Central memory CD4-positive, alpha-beta T cell (primary cell): Measurements from ENCODE around the gene ARID1B.

Experiments
- DNase-seq: peaks from one replicate; pipeline ENCODE4 v3.0.0; 2022

The ARID1B gene

DNA sequence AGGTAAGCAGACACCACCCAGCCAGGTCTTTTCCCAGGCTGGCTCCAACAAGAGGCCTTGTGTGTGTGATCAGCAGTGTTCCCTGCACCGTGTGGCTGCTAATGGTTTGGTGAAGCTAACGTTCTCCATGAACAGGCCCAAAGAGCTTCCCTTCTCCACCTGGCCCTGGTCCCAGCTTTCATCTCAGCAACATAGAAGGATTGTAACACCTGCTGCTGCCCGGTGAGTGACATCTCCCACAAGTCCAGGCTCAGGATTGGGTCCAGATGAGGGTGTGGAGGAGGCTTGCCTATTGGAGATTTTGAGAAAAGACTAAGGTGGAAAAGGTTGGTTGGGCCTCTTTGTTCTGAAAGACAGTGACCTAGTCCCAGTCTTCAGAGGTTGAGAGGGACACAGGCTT is 456.5 kb downstream of the ARID1B start:
- no peak for DNase-seq

DNA sequence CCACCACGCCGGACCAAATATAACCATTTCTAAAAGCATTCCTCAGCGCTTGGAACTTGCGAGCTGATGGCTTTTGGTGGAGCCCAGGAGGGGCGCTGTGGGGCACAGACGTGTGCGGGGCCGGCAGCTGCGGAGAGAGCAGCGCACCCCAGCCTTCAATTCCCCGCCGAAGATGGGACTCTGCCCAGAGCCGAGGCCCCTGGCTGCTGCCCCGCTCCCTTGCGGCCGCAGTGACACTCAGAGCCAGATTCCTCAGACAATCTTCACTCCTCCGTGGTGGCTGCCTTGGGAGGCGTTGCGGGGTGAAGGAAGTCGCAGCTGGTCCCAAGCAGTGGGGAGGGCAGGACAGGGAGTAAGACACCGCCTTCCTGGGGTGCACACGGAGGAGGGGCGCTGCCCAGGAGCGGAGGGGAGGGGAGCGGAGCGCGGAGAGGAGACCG is 458.4 kb downstream of the ARID1B start:
- DNase-seq, result peak; percentile 52

DNA sequence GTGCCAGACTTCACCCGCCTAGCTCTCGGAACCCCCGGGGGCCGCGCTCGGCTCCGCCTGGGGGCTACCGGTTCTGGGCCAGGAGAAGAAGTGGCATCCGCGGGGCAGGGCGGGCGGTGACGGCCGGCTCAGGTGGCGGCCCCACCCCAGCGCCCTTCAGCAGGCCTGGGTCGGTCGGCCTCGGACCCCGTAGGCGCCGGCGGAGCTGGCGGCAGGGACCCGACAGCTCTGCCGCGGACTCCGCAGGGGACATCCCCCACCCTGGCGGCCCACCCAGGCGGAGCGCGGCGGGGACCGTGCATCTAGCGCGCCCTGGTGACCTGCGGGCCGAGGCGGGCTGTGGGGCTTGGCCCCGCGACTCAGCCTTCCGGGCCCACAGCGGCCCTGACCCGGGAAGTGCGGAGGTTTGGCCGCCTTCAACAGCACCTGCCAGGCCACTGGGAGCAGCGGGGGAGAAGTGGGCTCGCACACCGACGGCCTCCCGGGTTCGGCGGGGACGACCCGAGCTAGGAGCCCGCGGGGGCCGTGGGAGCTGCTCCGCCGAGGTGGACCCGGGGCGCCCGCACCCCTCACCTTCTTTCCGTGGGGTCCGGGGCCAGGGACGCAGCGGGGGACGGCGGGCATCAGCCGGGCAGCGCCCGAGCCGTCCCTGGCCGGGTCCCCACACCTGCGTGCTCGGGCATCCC is 459.0 kb downstream of the ARID1B start:
- DNase-seq, result no peak

DNA sequence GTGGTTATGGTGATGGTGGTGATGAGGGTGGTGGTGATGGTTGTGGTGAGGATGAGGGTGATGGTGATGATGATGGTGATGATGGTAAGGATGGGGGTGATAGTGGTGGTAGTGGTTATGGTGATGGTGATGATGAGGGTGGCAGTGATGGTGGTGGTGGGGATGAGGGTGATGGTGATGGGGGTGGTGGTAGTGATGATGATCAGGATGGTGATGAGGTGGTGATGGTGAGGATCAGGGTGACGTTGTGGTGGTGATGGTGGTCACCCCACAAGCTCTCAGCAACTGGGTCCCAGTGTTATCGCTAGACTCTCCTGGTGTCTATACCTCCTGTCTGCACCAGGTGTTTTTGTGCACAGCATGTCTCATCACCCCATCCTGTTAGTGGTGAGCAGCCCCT is 461.2 kb downstream of the ARID1B start:
- DNase-seq, result no peak

DNA sequence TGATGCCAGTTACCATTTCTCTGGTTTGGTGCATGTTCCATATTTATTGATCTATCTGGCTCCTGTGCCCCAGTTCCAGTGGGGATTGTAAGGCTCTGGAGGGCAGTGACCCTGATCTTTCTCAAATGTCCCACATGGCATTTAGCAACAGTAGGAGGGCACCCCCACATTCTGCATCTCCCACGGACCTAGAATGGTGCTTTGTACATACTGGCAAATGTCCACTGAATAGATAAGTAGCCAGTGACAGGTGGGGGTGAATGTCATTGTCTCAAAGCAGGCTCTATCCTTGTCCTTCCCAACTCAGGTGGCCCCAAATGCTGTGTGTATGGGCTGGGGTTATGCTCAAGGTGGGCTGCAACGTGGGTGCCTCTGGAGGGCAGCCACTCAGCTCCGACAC is 462.0 kb downstream of the ARID1B start:
- no peak for DNase-seq

DNA sequence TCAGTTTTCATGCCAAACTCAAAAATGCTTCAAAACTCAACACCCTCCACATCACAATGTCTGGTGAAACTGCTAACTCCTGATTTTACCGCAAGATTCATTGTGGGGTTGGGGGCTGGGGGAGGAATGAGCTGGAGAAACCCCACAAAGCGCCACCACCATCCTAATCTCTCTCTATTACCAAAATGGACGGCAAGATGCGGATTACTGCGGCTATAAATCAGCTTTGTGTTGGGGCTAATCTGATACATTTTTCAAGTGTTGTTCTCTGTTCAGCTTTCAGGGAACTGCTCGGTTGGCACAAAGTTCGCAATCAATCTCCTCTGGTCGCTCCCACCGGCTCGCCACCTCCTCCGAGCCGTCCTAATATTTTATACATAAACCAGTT is 462.5 kb downstream of the ARID1B start:
- no peak for DNase-seq

DNA sequence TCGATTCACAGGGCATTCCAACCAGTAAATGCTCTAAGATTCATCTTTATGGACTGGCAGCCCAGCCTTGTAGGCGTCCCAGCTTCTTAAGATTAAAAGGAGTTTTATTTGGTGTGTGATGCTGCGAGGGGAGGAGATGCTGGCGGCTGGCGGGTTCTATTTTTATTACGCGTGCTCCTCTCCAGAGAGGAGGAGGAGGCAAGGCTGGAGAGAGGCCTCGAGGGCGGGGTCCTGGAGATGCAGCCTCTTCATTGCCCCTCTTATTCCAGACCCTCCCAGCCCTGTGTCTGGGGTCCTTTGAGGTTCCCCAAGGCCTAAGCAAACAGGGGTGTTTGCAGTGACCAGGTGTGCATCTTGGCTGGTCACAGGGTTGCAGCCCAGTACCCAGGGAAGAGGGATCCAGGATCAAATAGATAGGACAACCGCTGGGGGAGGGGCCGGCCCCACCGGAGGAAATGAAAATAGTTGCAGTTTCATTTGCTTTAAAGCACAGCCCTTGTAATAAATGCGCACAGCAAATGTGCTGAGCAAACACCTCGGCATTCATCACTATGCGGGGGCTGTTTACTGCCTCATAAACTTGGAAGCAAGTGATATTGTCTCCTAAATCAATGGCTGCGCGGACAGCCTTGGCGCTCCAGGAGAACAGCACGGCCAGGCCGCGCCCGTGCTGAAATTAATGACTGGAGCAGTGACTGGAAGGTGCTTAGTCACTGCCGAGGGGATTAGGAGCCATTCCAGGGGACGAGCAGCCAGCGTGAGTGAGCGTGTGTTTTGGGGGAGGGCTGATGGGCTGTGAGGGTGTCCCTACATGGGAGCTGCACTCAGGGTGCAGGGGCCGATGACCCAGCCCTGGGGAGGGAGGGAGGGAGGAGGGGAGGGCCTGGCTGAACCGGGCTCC is 463.1 kb downstream of the ARID1B start:
- DNase-seq, result no peak

DNA sequence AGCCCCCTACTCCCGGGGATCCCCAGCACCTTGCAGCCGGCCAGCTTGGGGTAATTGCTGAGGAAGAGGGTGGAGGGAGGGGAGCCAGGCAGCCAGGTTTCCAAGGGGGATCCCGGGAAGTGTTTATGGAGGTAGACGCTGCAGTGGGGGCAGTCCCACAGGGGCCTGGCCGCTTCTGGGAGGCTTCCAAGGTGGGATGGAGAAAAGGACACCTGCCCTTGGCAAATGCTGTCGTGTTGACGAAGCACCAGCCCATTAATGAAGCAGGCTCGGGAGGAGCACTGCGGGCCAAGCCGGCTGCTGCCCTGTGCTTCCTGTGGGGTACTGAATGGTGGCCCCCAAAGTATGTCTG is 463.8 kb downstream of the ARID1B start:
- no peak for DNase-seq

DNA sequence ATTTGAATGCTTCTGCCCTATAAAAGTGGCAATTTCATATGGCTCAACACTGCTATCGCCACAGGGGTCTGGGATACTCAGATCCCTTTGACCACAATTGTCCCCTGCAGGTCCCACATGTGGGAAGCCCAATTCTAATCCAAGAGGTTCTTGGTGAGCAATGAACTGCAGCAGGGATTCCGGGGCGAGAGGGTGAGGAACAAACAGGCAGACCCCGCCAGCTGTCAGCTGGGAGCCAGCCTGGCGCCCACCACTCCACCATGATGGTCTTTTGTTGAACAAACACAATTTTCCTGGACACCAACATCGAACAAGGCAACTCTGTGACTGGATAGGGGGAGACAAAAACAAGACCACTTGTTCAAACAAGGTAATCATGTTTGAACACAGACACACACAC is 465.6 kb downstream of the ARID1B start:
- DNase-seq, result no peak

DNA sequence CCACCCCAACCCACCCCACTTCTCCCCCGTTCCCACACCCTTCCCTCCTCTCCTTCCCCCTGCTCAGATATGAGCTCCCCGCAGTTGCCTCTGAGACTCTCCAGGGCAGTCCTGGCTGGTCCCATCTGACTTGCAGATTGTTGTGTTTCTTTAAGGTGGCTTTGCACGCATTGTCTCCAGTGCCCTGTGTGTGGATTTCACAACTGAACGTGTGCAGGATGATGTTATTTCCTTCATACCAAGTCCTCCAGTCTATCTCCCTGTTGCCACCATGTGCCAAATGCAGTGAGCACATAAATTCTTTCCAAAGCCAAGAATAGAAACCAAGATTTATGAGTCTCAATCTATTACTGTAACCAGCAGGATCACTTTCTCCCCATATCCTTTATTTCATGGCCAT is 467.0 kb downstream of the ARID1B start:
- no peak for DNase-seq

DNA sequence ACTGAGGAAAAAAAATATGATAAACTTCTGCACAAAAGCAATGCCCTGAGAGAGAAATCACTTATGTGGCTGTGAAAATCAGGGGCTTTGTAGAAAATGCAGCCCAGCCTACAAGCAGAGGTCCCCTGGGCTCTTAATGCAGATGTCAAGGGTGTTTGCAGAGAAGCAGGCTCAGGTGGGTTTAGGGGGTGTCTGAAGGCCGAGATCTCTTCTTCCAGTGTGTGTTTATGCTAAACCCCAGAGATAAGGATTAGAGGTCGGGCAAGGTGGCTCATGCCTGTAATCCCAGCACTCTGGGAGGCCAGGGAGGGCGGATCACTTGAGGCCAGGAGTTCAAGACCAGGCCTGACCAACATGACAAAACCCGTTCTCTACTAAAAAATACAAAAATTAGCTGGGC is 467.6 kb downstream of the ARID1B start:
- no peak for DNase-seq

DNA sequence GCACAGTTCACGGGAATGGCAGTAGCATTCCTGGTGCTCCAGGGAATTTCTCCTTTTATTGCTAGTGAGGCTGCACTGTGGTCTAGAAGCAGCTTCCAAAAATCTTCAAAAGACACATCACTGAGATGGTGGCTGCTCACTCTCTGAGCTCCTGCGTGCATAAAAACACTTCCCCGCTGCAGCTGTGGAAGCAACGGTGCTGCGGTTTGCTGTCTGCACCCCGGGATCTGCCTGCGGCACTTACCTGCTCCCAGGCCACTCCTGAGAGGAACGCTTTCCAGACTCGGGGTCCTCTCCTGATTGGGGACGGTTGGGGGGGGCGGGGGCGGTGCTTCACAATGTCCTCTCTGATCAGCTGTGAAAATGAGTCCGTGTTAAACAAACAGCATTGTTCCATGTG is 468.3 kb downstream of the ARID1B start:
- DNase-seq, result no peak

DNA sequence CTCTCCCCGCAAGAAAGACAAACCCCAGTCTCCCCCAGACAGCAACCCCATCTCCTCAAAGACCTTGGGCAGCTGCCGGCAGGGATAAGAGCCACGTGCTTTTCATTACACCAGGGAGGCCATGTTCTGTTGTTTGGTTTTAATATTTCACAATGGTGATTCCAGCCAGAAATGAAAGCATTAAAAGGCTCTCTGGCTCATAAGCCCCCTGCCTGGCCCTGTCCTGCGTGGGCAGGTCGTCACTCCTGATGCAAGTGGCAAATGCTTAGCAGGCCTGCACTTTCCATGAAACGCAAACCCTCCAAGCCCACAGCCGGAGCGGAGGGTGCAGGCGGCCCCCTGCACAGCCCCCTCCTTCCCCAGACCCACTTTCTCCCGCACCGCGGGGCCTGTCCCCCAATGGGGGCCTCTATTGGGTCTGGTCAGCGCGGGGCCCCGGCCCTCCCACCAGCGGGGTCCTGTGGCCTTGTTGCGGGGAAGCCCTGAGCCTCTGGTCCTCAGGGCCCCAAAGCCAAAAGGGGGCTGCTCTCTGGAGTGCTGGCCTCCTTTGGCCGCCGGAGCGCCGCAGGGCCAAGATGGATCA is 469.0 kb downstream of the ARID1B start:
- DNase-seq, result no peak

DNA sequence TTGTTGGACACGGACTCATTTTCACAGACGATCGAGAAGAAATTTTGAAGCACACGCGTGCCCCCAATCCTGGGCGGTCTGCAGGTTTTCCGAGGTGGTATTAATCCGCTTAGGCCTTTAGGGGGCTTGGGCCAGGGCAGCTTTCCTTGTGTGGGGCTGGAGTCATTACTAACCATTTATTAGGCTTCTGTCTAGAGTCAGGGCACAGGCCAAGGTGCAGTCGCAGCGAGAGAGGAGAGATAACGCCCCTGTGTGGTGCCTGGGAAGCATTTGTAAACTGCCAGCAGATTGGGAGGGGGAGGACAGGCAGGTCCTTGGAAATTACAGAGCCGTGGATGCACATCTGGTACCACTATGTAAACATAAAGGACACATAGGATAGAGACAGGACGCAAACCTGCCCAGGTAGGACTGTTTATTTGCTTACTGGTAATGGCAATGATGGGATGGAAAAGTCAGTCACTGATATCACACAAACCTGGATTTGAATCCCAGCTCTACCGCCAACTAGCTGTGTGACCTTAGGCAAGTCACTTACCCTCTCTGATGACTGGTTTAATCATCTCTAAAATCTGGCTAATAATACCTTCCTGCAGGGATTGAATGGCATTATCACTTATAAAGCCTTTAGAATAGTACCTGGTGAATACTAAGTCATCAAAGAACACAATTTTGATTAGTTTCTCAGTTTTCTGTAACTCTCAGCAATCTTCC is 469.8 kb downstream of the ARID1B start:
- DNase-seq, result no peak

DNA sequence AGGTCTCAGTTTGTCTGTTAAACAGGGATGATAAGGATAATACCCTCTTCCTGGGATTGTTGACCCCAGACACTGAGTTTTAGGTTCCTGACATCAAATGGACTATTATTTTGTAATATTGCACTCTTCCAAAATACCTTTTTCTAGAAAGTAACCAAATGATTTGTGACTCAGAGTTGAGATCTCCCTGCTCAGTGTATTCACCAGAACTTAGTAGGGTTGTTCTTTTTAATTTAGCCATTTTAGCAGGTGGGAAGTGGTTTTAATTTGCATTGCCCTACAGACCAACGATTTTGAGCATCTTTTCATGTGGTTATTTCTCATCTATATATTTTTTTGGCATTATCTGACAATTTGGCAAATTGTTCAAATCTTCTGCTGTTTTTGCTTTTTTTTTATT is 471.1 kb downstream of the ARID1B start:
- no peak for DNase-seq

DNA sequence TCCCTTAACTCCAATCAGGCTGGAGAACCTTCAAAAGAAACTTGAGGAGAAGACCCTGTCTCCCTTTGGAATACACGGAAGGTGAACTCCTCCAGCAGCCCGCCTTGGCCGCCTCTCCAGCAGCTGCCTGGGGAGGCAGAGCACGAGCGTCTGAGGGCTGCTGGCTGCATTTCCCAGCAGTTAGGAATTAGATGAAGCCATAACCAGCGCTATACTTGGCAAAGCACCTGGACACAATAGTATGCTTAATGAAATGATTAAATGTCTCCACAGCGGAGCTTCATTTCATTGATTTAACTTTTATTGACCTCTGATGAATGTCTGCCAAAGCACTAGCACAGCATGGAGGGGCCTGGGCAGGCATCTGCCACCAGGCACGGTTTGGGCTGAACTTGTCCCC is 472.6 kb downstream of the ARID1B start:
- DNase-seq, result no peak

DNA sequence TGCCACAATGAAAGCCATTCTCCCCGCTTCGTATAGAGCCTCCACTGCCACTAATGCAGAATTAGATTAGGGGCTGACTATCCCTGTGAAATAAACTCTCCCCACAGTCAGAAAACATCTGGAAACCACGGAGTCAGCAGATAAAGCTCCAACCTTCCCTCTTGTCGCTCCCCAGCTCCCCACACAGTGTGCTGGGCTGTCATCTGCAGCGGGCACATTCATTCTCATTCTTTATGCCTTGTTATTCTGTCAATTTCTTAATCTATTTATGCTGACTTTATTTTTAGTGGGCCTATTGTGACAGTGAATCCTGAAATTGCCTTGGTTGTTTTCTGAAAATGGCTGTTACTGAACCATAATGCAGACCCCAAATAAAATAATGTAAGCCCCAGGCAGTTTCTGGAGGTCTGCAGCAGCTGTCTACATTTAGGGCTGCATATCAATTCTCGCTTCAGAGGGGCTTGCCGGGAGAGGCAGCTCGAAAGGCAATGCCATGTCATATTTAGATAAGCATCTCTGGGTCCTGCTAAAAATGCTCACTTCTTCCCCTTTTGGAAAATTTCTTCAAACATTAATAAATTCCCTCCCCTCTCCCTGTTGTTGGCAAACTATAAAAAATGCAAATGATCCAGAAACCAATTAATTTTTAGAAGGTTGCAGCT is 474.5 kb downstream of the ARID1B start:
- no peak for DNase-seq

DNA sequence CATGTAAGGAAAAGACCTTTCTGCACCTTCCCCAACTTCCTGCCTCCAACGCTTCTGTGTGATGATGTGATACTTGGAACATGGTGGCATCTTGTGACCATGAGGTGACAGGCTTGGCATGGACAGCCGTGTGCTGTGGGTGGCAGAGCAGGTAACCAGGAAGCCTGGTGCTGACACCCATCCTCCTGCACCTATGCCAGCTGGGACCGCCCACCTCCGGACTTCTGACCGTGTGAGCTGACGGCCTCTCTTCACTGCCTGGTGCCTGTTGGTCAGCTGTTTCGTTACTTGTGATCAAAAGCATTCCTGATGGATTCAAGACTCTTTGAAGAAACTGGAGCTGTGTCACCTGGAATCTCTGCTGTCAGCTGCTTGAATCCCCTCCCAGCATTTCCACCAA is 475.8 kb downstream of the ARID1B start:
- no peak for DNase-seq

DNA sequence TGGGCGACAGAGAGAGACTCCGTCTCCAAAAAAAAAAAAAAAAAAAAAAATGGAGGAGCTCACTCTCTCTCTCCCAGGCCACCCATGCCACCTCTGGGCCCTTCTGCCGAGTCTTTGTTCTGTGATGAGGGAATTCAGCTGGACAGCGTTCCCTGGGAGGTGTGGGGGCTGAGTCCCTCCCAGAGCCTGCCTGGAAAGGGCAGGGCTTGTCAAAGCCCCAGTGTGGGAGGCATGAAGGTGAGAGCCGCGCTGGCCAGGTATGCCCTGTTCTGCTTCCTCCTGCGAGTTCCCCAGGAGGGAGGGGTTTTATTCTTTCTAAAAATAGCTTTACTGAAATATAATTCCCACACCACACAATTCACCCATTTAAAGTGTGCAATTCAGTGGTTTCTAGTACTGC is 476.5 kb downstream of the ARID1B start:
- no peak for DNase-seq

DNA sequence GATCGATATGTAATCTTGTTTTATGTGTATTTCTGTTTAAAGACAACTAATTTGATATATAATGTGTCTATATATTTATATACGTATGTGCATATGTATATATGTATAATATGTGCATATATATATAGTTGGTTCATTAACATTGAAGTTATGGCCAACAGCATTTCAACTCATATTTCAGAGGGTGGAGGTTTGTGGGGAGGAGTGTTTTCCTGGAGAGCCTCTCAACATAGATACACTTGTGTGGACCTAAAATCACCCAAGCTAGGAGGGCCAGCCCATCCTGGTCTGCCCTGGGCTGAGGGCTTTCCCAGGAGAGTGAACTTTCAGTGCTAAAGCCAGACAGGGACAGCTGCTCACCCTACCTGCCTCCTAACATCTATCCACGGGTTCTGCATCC is 477.4 kb downstream of the ARID1B start:
- no peak for DNase-seq

DNA sequence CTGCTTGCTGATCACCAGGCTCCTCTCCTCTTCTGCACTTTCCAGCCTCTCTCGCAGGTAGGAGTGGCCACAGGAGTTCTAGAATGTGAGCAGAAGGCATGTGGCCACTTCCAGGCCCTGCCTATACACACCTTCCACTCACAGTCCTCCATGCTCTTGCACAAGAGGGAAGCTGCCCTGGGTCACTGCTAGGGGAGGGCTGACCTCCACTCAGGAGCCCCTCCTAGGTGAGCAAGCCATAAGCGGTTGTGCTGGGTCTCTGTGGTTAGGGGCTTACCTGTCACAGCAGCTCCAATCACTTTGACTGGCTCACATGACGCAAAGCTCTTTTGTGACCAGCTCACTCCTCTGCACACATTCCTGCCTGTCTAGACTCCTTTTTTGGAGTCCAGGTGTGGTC is 477.9 kb downstream of the ARID1B start:
- no peak for DNase-seq

DNA sequence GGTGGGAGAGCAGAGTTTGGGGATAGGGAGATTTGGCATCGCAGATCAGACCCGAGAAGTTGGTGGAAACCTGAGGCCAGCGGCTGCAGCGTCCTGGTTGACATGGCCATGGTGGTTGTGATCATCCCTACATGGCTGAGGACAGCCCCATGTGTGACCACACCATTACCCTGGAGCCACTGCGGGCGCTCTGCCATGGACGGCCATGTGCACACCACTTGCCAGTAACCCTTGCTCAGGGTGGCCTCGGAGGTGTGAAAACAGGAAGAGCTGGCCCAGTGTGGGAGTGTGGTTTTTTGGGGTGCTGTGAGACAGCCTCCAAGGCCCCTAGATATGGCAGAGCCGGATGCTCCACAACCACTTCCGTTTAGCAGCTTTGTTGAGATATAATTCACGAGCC is 481.7 kb downstream of the ARID1B start:
- peak; percentile 37 for DNase-seq

DNA sequence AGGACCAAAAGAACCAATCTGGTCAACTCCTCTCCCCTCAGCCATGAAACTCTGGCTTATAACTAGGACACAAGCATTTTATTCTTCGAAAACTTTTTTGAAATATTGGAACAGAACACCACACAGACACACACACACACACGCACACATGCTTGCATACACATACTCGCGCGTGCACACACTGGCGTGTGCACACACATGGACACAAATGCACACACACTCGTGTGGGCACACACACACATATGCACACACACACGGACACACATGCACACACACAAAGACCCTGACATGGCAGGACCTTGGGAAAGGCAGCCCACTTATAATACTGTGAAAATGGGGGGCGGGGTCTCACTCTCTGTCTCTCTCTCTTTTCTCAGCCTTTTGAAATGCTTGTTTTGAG is 482.3 kb downstream of the ARID1B start:
- DNase-seq, result no peak
